Liver (tissue), 3 donors: ENCODE results near the gene STOM.

Source experiments
- ATF3 ChIP-seq: IDR thresholded peaks from 2 replicates; pipeline ENCODE4 v1.6.1; 2016; ENCODE audit warnings: antibody characterized with exemption
- CTCF ChIP-seq: fragments of 150-350 bp; IDR thresholded peaks from 2 replicates; pipeline ENCODE4 v1.5.1; 2017; ENCODE audit warnings: improper control_type of control experiment, low read depth, low read length; ENCODE audit not compliant: missing input control
- EGR1 ChIP-seq, 2 donors: IDR thresholded peaks; 2 replicates each; pipeline ENCODE4 v1.6.1; 2016 to 2018; ENCODE audit warnings: antibody characterized with exemption in 2 of 2, low read depth in 2 of 2
- FOXA1 ChIP-seq: IDR thresholded peaks from 2 replicates; pipeline ENCODE4 v1.6.1; 2016; ENCODE audit warnings: antibody characterized with exemption
- GABPA ChIP-seq, 2 donors: IDR thresholded peaks in 1 of 2; conservative IDR thresholded peaks in 1 of 2; 2 replicates each; pipeline ENCODE4 v1.6.1; 2016; ENCODE audit warnings: antibody characterized with exemption in 2 of 2, mild to moderate bottlenecking in 1 of 2, moderate library complexity in 1 of 2
- JUND ChIP-seq, 2 donors: IDR thresholded peaks; 2 replicates each; pipeline ENCODE4 v1.6.1; 2016; ENCODE audit warnings: antibody characterized with exemption in 2 of 2
- MAX ChIP-seq: IDR thresholded peaks from 2 replicates; pipeline ENCODE4 v1.6.1; 2016; ENCODE audit warnings: antibody characterized with exemption
- NR2F2 ChIP-seq: IDR thresholded peaks from 2 replicates; pipeline ENCODE4 v1.6.1; 2016; ENCODE audit warnings: antibody characterized with exemption
- RAD21 ChIP-seq, 2 donors: IDR thresholded peaks; 2 replicates each; pipeline ENCODE4 v1.6.1; 2016; ENCODE audit warnings: antibody characterized with exemption in 2 of 2, mild to moderate bottlenecking in 2 of 2
- REST ChIP-seq: IDR thresholded peaks from 2 replicates; pipeline ENCODE4 v1.6.1; 2016; ENCODE audit warnings: antibody characterized with exemption, mild to moderate bottlenecking
- RXRA ChIP-seq, 2 donors: IDR thresholded peaks; 2 replicates each; pipeline ENCODE4 v1.6.1; 2017 to 2018; ENCODE audit warnings: antibody characterized with exemption in 2 of 2, mild to moderate bottlenecking in 1 of 2
- YY1 ChIP-seq: IDR thresholded peaks from 2 replicates; pipeline ENCODE4 v1.6.1; 2016; ENCODE audit warnings: antibody characterized with exemption, mild to moderate bottlenecking
- ZBTB33 ChIP-seq: IDR thresholded peaks from 2 replicates; pipeline ENCODE4 v1.6.1; 2016; ENCODE audit warnings: antibody characterized with exemption
- donor health status: healthy.
- donor health status: healthy.

GRCh38 chr9:121388140-121388905, 18.3 kb upstream of the STOM start:
- TF ChIP-seq YY1 (no peak), CTCF (no peak), GABPA (IDR thresholded peaks at IDR 0.05 in 1 of 2, conservative IDR thresholded peaks at IDR 0.05 in 1 of 2) (no peak), FOXA1 (no peak), MAX (no peak), ATF3 (no peak), REST (no peak), RAD21 (IDR thresholded peaks at IDR 0.05) (no peak), NR2F2 (no peak), ZBTB33 (no peak), RXRA (IDR thresholded peaks at IDR 0.05) (no peak), JUND (IDR thresholded peaks at IDR 0.05) (no peak), EGR1 (IDR thresholded peaks at IDR 0.05; ENCODE audit: low read depth in 2 of 2) (no peak)
